HCT116 (cell line): ENCODE data around the gene GPRC5D. TPM values are rescaled to one million over a fixed set of nuclear protein-coding genes. Genes with fewer than 3 reads are reported as not detected.
A peak's percentile ranks its signal among the peaks of the same experiment; 100 is the strongest.

Experiments
- ATAC-seq: fragments of 200-7000 bp; cut with Tn5 transposase; 2 replicates; pipeline ENCODE4 v1.9.1; 2020; ENCODE audit warnings: mild to moderate bottlenecking, moderate library complexity
- BruUV-seq: library from RNA; stranded (reverse); fragments of 400-500 nt; replicated peaks from 2 replicates; lab custom pipeline; 2021; lab: Mats Ljungman, UMichigan
- CTCF ChIA-PET: fragments of 300-600 bp; sonication (Branson Sonifier 250); formaldehyde crosslinking; loops from one replicate; lab custom pipeline; 2021; ENCODE audit warnings: antibody characterized with exemption; lab: Charles Lee
- POLR2A ChIA-PET: fragments of 300-600, 350-600 bp; sonication (Branson Sonifier 250); formaldehyde crosslinking; loops from one replicate; lab custom pipeline; 2021; ENCODE audit warnings: antibody characterized with exemption; lab: Charles Lee
- RAD21 ChIA-PET, 2 experiments: fragments of 300-600 bp; sonication (Branson Sonifier 250); formaldehyde crosslinking; loops; one replicate each; lab custom pipeline; 2023; ENCODE audit warnings: low total read pairs in 2 of 2; ENCODE audit not compliant: uncharacterized antibody in 2 of 2, unreplicated experiment in 2 of 2, low non-redundant PET in 1 of 2; lab: Charles Lee
- DNase-seq: peaks from one replicate; pipeline ENCODE4 v3.0.0-alpha.2; 2010; ENCODE audit warnings: low read depth, low spot score
- H2AFZ ChIP-seq: fragments of 200-600 bp; shearing (Covaris generic), sonication (generic); 2 replicates; pipeline ENCODE4 v1.6.1; 2017; ENCODE audit warnings: low read depth, mixed run types, mixed read lengths, antibody characterized with exemption, low read length; ENCODE audit not compliant: poor library complexity, severe bottlenecking
- H3K27ac ChIP-seq: 2 replicates; pipeline ENCODE4 v1.5.1; 2012; ENCODE audit warnings: low read depth, low read length
- H3K27me3 ChIP-seq: fragments of 200-600 bp; sonication (generic); 2 replicates; pipeline ENCODE4 v1.6.1; 2016; ENCODE audit warnings: mixed run types, low read length, mixed read lengths; ENCODE audit not compliant: insufficient read depth
- H3K36me3 ChIP-seq, 2 experiments: fragments of 200-500 bp in 1 of 2; fragments of 200-600 bp in 1 of 2; sonication (Bioruptor generic) in 1 of 2; sonication (generic) in 1 of 2; 2 replicates each; pipeline versions ENCODE4 v1.5.1 to v1.6.1; 2014 to 2016; ENCODE audit warnings: low read length in 2 of 2, inconsistent platforms in 1 of 2, mixed read lengths in 1 of 2, mixed run types in 1 of 2; ENCODE audit not compliant: insufficient read depth in 2 of 2, control insufficient read depth in 1 of 2
- H3K4me1 ChIP-seq, 2 experiments: fragments of 200-600 bp in 1 of 2; sonication (generic) in 1 of 2; 2 replicates each; pipeline versions ENCODE4 v1.5.1 to v1.6.1; 2012 to 2017; ENCODE audit warnings: low read length in 2 of 2, inconsistent platforms in 1 of 2, mild to moderate bottlenecking in 1 of 2, mixed read lengths in 1 of 2, mixed run types in 1 of 2, moderate library complexity in 1 of 2; ENCODE audit not compliant: insufficient read depth in 2 of 2, control insufficient read depth in 1 of 2
- H3K4me2 ChIP-seq: fragments of 200-600 bp; sonication (generic); 2 replicates; pipeline ENCODE4 v1.6.1; 2017; ENCODE audit warnings: mixed run types, low read length, mixed read lengths
- H3K4me3 ChIP-seq, 2 experiments: fragments of 200-600 bp in 1 of 2; sonication (generic) in 1 of 2; replicated peaks in 1 of 2; 2 replicates each; pipeline ENCODE4 v1.5.1; 2011 to 2016; ENCODE audit warnings: low read length in 2 of 2, control low read depth in 1 of 2, low read depth in 1 of 2, mild to moderate bottlenecking in 1 of 2, mixed read lengths in 1 of 2, mixed run types in 1 of 2
- H3K79me2 ChIP-seq: fragments of 200-600 bp; sonication (generic); 2 replicates; pipeline ENCODE4 v1.6.1; 2017; ENCODE audit warnings: mild to moderate bottlenecking, mixed run types, low read length, moderate library complexity, mixed read lengths; ENCODE audit not compliant: insufficient read depth
- H3K9ac ChIP-seq: fragments of 200-600 bp; sonication (generic); 2 replicates; pipeline ENCODE4 v1.6.1; 2016; ENCODE audit warnings: low read length, mixed read lengths
- H3K9me2 ChIP-seq: fragments of 200-600 bp; sonication (generic), shearing (Covaris generic); 2 replicates; pipeline ENCODE4 v1.6.1; 2017; ENCODE audit warnings: mixed run types, mild to moderate bottlenecking, moderate library complexity; ENCODE audit not compliant: insufficient read depth
- H3K9me3 ChIP-seq, 2 experiments: fragments of 200-500 bp in 1 of 2; fragments of 200-600 bp in 1 of 2; sonication (Bioruptor generic) in 1 of 2; sonication (generic) in 1 of 2; 2 replicates each; pipeline ENCODE4 v1.6.1; 2014 to 2017; ENCODE audit warnings: low read length in 2 of 2, mixed read lengths in 2 of 2, inconsistent platforms in 1 of 2, low read depth in 1 of 2, mild to moderate bottlenecking in 1 of 2, mixed run types in 1 of 2, moderate library complexity in 1 of 2; ENCODE audit not compliant: control insufficient read depth in 1 of 2, insufficient read depth in 1 of 2
- H4K20me1 ChIP-seq: fragments of 200-600 bp; sonication (generic), shearing (Covaris generic); 2 replicates; pipeline ENCODE4 v1.6.1; 2017; ENCODE audit warnings: mixed run types, mild to moderate bottlenecking, moderate library complexity; ENCODE audit not compliant: insufficient read depth
- CTCF ChIP-seq, 3 experiments: fragments of 200-600 bp in 1 of 3; sonication (generic) in 1 of 3; IDR thresholded peaks in 2 of 3; conservative IDR thresholded peaks in 1 of 3; 2 replicates each; pipeline ENCODE4 v1.5.1; 2012 to 2017; ENCODE audit warnings: low read depth in 2 of 3, low read length in 2 of 3, antibody characterized with exemption in 1 of 3, borderline replicate concordance in 1 of 3, control low read depth in 1 of 3, mild to moderate bottlenecking in 1 of 3, mixed read lengths in 1 of 3, mixed run types in 1 of 3, moderate library complexity in 1 of 3; ENCODE audit not compliant: insufficient read depth in 1 of 3
- EGR1 ChIP-seq: IDR thresholded peaks from 2 replicates; pipeline ENCODE4 v1.6.1; 2012; ENCODE audit warnings: low read depth
- EZH2phosphoT487 ChIP-seq: fragments of 200-600 bp; IDR thresholded peaks from 2 replicates; pipeline ENCODE4 v1.6.1; 2018; ENCODE audit warnings: antibody characterized with exemption, borderline replicate concordance
- JUND ChIP-seq: IDR thresholded peaks from 2 replicates; pipeline ENCODE4 v1.6.1; 2012
- POLR2AphosphoS5 ChIP-seq: IDR thresholded peaks from 2 replicates; pipeline ENCODE4 v1.6.1; 2011; ENCODE audit warnings: mild to moderate bottlenecking, low read depth, low read length, moderate library complexity
- SIN3A ChIP-seq: IDR thresholded peaks from 2 replicates; pipeline ENCODE4 v1.6.1; 2012; ENCODE audit warnings: low read depth
- intact Hi-C: fragments of 100-400 bp; cut with micrococcal nuclease; formaldehyde crosslinking; loops from 2 replicates; pipeline ENCODE4 v1.10.0; 2022
- total RNA-seq: library from RNA; stranded (reverse); gene quantifications from one replicate; pipeline ENCODE4 v1.2.1, GENCODE V29; 2021; ENCODE audit not compliant: unreplicated experiment
- TF ChIP-seq, protein P1 (sequence below): IDR thresholded peaks from 2 replicates; pipeline ENCODE4 v1.6.1; 2012; ENCODE audit warnings: low read depth

GPRC5D gene
- total RNA-seq, 1 experiment from 2014 or later: not detected

DNA sequence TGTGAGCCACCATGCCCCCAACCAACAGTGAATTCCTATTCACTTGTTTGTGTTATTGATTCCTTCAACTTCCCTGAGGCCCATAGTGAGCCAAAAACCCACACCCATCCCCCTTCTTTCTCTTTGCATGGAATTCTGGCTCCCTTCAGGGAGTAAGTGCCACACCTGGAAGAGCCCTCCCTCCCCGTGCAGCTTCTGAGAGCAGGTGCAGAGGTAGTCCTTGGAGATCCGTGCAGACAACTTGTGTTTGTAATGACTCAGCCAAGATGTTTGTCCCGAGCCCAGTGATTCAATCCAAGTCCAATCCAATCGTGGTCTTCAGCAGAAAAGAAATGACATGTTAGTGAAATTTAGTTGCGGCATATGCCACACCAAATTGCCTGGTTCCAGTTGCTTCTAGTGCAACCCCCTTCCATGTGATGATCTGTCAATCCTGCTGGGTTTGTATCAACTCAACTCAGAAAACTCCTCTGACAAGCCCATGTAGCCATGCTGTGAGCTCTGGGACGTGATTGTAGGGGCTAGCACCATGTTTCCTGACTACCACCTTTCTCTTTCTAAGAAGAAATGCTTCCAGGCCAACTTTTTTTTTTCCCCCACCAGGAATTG is 33.1 kb downstream of the GPRC5D start:
- Histone ChIP-seq H3K4me1 (peaks cover 0 to 25% of the 10 kb centered on the region in 2 experiments; a peak in 3 of 4 replicates), H3K9me2 (no peaks in the 10 kb centered on the region), H3K4me2 (no peak overlapping the region), H3K9me3 (no peaks in the 10 kb centered on the region), H3K79me2 (peaks cover 34% of the 10 kb centered on the region), H3K27ac (no peak overlapping the region), H3K27me3 (no peaks in the 10 kb centered on the region), H4K20me1 (peaks cover 13% of the 10 kb centered on the region; the same call in 1 of the 2 replicates), H3K4me3 (no peak overlapping the region), H3K36me3 (peaks cover 20 to 36% of the 10 kb centered on the region in 2 experiments), H3K9ac (no peak overlapping the region), H2AFZ (no peak overlapping the region)
- intact Hi-C loops: loop anchor here (5.0 kb wide), 1 partner anchor 127 kb away; no protein-coding TSS in a partner anchor
- DNase-seq (no peak), ATAC-seq (no peak)
- RAD21 ChIA-PET: no interaction called here
- POLR2A ChIA-PET: interaction anchor here (0.7 kb wide), 1 partner anchor 1422 kb away, joined by 3 read pairs; no protein-coding TSS in a partner anchor
- CTCF ChIA-PET: no interaction called here
- BruUV-seq: no TSS peak
- TF ChIP-seq JUND (0 out of 2 replicates have a peak, but pooled peaks have one; percentile 7), EGR1 (no peak), POLR2AphosphoS5 (peak; percentile 48), CTCF (IDR thresholded peaks at IDR 0.05 in 2 of 3, conservative IDR thresholded peaks at IDR 0.05 in 1 of 3; ENCODE audit: borderline replicate concordance in 1 of 3, insufficient read depth in 1 of 3, low read depth in 2 of 3, low read length in 2 of 3) (no peak), SIN3A (peak; percentile 18; the same call in 1 of the 2 replicates), EZH2phosphoT487 (no peak)
- TF ChIP-seq, protein P1, sequence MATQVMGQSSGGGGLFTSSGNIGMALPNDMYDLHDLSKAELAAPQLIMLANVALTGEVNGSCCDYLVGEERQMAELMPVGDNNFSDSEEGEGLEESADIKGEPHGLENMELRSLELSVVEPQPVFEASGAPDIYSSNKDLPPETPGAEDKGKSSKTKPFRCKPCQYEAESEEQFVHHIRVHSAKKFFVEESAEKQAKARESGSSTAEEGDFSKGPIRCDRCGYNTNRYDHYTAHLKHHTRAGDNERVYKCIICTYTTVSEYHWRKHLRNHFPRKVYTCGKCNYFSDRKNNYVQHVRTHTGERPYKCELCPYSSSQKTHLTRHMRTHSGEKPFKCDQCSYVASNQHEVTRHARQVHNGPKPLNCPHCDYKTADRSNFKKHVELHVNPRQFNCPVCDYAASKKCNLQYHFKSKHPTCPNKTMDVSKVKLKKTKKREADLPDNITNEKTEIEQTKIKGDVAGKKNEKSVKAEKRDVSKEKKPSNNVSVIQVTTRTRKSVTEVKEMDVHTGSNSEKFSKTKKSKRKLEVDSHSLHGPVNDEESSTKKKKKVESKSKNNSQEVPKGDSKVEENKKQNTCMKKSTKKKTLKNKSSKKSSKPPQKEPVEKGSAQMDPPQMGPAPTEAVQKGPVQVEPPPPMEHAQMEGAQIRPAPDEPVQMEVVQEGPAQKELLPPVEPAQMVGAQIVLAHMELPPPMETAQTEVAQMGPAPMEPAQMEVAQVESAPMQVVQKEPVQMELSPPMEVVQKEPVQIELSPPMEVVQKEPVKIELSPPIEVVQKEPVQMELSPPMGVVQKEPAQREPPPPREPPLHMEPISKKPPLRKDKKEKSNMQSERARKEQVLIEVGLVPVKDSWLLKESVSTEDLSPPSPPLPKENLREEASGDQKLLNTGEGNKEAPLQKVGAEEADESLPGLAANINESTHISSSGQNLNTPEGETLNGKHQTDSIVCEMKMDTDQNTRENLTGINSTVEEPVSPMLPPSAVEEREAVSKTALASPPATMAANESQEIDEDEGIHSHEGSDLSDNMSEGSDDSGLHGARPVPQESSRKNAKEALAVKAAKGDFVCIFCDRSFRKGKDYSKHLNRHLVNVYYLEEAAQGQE: no peak
